ENCODE results near the gene RDH12. TPM values are rescaled to one million over a fixed set of nuclear protein-coding genes. Genes with fewer than 3 reads are reported as not detected.

The RDH12 gene
- total and polyA plus RNA-seq, 5 donors = not detected

DNA sequence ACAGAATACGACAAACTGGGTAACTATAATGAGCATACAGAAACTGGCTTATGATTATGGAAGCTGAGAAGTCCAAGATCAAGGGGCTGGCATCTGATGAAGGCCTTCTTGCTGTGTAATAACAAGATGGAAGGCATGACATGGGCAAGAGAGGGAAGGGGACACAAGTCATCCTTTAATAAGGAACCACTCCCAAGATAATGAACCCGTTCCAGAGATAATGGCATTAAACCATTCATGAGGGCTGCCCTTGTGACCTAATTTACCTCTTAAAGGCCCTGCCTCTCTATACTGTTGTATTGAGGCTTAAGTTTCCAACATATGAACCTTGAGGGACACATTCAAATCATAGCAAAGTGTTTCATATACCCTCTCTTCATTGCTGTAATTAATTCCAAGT lies 22.7 kb upstream of the RDH12 start:
- no peak overlapping the region for H3K4me3 ChIP-seq (ENCODE audit: low read length)
- intact Hi-C loops (cut with DNase I) = no loop called here

DNA sequence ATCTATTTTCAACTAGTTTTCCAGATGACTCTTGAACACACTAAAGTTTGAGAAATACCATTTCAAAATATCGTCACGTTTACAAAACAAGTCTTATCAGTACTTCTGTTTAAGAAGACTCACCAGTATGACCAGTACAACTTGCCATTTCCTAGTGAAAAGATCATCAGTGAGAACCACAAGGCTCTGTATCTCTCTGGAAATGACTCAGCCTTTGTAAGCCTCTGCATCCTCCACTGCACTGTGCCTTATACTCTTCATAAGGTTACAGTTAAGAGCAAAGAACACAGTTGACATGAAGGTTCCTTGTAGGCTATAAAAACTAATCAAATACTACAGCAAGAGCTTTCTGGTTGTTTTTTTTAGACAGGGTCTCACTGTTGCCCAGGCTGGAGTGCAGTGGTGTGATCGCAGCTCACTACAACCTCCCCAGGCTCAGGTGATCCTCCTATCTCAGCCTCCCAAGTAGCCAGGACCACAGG lies 21.5 kb upstream of the RDH12 start:
- Histone ChIP-seq H3K9me3 (ENCODE audit: control insufficient read depth, low read length) (no peaks in the 10 kb centered on the region), H3K27ac (ENCODE audit: low read length) (no peak overlapping the region), H3K4me1 (ENCODE audit: control insufficient read depth, insufficient read depth, low read length) (no peaks in the 10 kb centered on the region), H3K27me3 (ENCODE audit: control insufficient read depth, insufficient read depth) (no peaks in the 10 kb centered on the region), H3K4me3 (ENCODE audit: low read length) (no peak overlapping the region)
- 86% methylated on average over 3 of the region's 3 CpGs for WGBS
- peak in 1 of 2 donors; percentile 51 for ATAC-seq
- intact Hi-C loops (cut with DNase I) = no loop called here
- DNase-seq = no peak

More for the DNA sequence above, 22.7 kb upstream of the RDH12 start:
- DNase-seq = no peak
- 72% methylated on average over 2 of the region's 2 CpGs for whole genome bisulfite sequencing
- no peaks in the 10 kb centered on the region for H3K4me1 ChIP-seq (ENCODE audit: control insufficient read depth, insufficient read depth, low read length)
- H3K27me3 ChIP-seq (ENCODE audit: control insufficient read depth, insufficient read depth) = no peaks in the 10 kb centered on the region
- no peaks in the 10 kb centered on the region for H3K9me3 ChIP-seq (ENCODE audit: control insufficient read depth, low read length)
- no peak for ATAC-seq
- no peak overlapping the region for H3K27ac ChIP-seq (ENCODE audit: low read length)

DNA sequence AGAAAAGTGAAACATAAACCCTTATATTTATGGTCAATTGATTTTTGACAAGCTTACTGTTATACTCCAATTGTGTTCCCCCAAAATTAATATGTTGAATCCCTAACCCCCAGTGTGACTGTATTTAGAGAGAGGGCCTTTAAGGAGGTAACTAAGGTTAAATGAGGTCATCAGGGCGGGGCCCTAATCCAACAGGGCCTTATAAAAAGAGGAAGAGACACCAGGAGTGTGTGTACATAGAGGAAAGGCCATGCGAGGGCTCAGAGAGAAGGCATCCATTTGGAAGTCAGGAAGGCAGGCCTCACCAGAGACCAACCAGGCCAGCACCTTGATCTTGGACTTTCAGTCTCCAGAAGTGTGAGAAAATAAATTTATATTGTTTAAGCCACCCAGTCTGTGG lies 20.7 kb upstream of the RDH12 start:
- H3K27me3 ChIP-seq (ENCODE audit: control insufficient read depth, insufficient read depth) = no peaks in the 10 kb centered on the region
- H3K4me3 ChIP-seq (ENCODE audit: low read length) = no peak overlapping the region
- intact Hi-C loops (cut with DNase I) = no loop called here
- no peaks in the 10 kb centered on the region for H3K4me1 ChIP-seq (ENCODE audit: control insufficient read depth, insufficient read depth, low read length)
- WGBS = 76% methylated on average over 2 of the region's 2 CpGs
- no peak overlapping the region for H3K27ac ChIP-seq (ENCODE audit: low read length)
- H3K9me3 ChIP-seq (ENCODE audit: control insufficient read depth, low read length) = no peaks in the 10 kb centered on the region
- ATAC-seq (peak in 1 of 2 donors; percentile 40), DNase-seq (no peak)

DNA sequence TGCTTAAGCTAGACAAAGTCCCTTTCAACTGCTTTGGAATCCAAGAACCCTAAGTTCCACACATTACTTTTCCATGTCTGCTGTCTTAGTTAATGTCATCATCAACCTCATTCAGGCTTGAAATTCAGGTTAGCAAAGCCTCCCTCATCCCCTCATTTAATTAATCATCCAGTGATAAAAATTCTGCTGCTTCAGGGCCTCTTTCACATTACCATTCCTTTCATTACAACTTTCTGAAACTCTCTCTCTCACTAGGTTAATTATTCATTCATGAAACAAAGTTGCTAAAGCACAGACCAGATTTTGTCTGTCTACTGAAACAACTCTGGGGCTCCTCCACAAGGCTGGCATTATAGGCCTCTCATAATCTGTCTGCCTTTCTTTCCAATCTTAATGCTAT lies 17.8 kb upstream of the RDH12 start:
- Histone ChIP-seq H3K4me1 (ENCODE audit: control insufficient read depth, insufficient read depth, low read length) (no peaks in the 10 kb centered on the region), H3K4me3 (ENCODE audit: low read length) (no peak overlapping the region), H3K9me3 (ENCODE audit: control insufficient read depth, low read length) (no peaks in the 10 kb centered on the region), H3K27me3 (ENCODE audit: control insufficient read depth, insufficient read depth) (no peaks in the 10 kb centered on the region), H3K27ac (ENCODE audit: low read length) (no peak overlapping the region)
- DNase-seq = no peak
- no peak for ATAC-seq
- intact Hi-C loops (cut with DNase I) = no loop called here

DNA sequence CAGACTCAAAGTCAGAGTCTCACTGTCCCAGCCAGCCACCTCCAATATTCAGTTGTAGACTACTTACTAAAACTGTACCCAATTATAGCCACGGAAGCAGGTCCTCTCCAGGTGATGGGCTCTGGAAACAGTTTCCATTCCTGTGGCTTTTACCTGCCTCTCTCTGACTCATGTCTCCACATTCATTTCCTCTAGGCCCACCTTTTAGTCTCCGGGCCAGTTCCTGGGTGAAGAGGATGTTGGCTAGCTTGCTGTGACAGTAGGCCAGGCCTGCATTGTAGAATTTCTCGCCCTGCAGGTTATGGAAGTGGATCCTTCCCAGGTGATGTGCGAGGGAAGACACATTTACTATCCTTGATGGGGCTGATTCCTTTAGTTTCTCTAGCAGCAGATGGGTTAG lies 11.7 kb upstream of the RDH12 start:
- intact Hi-C loops (cut with DNase I) = no loop called here
- no peaks in the 10 kb centered on the region for H3K9me3 ChIP-seq (ENCODE audit: control insufficient read depth, low read length)
- no peaks in the 10 kb centered on the region for H3K27me3 ChIP-seq (ENCODE audit: control insufficient read depth, insufficient read depth)
- 95% methylated on average over 4 of the region's 4 CpGs for WGBS
- H3K27ac ChIP-seq (ENCODE audit: low read length) = no peak overlapping the region
- H3K4me3 ChIP-seq (ENCODE audit: low read length) = no peak overlapping the region
- no peak for ATAC-seq
- H3K4me1 ChIP-seq (ENCODE audit: control insufficient read depth, insufficient read depth, low read length) = peaks cover 2% of the 10 kb centered on the region
- DNase-seq = no peak

DNA sequence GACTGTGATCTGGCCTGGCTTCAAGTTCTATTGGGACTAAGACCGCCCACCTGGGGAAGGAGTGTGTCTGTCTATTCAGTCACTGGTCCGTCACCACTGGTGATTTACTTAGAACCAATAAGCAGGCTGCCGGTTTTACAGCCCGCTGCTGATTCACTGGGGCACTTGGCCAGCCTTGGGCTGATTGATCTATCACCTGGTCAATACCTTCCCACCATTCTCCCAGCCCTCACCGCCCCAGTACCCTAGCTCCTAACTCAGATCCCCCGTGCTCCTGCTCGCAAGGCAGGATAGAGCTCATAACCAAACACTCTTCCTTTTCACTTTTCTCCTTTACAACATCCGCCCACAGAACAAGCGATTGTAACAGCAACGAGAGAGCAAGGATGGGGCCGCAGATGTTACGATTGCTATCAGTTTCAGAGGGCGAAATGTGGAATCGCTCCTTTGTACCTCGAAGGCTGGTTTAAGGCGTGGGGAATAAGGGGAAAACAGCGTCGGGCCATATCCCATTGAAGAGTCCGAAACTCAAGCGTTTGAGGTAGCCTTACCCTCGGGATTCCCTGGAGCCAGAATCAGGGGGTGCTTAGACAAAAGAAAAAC lies 6.8 kb upstream of the RDH12 start:
- H3K9me3 ChIP-seq (ENCODE audit: control insufficient read depth, low read length) = no peaks in the 10 kb centered on the region

DNA sequence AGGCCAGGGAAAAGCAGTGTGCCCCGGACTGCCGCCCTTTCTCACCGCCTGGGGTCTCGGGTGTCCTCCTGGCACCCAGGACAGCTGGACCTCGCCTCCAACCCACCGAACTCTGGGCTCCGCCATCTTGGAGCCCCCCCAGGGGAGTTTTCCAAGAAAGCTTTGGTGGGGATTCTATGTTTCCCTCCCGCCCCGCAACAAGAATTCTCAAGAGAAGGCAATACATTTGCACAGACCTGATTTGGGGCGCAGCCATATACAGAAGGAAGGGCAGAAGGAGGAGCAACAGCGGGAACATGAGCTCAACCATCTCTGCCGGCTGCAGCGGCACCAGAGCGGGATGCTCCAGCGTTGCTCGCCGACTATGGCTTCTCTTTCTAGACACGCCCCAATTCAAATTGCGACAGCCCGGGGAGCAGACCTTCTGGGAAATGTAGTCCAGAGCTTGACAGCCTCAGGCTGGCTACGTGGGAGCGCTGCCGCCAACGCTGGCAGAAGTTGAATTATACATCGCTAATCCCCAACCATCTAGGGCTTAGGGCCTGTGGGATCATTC lies 6.2 kb upstream of the RDH12 start, which contains the start of gene RDH11:
Gene RDH11 (minus strand): TSS at position 371 of the 556 bp plus-strand sequence. CDS start 61 bp downstream, at position 310.
- Histone ChIP-seq H3K27me3 (ENCODE audit: control insufficient read depth, insufficient read depth) (no peaks in the 10 kb centered on the region), H3K9me3 (ENCODE audit: control insufficient read depth, low read length) (no peaks in the 10 kb centered on the region), H3K27ac (ENCODE audit: low read length) (peak within 1 kb of the TSS; percentile 87), H3K4me3 (ENCODE audit: low read length) (peak within 1 kb of the TSS; percentile 100), H3K4me1 (ENCODE audit: control insufficient read depth, insufficient read depth, low read length) (peaks cover 2% of the 10 kb centered on the region)
- intact Hi-C loops (cut with DNase I) = no loop called here
- ATAC-seq (peak; percentile 99), DNase-seq (peak; percentile 87 to 92 (median 92))
- WGBS = under 1% methylated on average over 25 of the region's 25 CpGs

More for the DNA sequence above, 6.8 kb upstream of the RDH12 start:
- H3K27me3 ChIP-seq (ENCODE audit: control insufficient read depth, insufficient read depth) = no peaks in the 10 kb centered on the region
- 1% methylated on average over 21 of the region's 21 CpGs for WGBS
- intact Hi-C loops (cut with DNase I) = no loop called here
- peak; percentile 59 to 79 for ATAC-seq
- peak; percentile 51 to 67 (median 54) for DNase-seq
- peaks cover 2% of the 10 kb centered on the region for H3K4me1 ChIP-seq (ENCODE audit: control insufficient read depth, insufficient read depth, low read length)
- H3K27ac ChIP-seq (ENCODE audit: low read length) = peak overlapping the region; percentile 87
- H3K4me3 ChIP-seq (ENCODE audit: low read length) = peak overlapping the region; percentile 100

DNA sequence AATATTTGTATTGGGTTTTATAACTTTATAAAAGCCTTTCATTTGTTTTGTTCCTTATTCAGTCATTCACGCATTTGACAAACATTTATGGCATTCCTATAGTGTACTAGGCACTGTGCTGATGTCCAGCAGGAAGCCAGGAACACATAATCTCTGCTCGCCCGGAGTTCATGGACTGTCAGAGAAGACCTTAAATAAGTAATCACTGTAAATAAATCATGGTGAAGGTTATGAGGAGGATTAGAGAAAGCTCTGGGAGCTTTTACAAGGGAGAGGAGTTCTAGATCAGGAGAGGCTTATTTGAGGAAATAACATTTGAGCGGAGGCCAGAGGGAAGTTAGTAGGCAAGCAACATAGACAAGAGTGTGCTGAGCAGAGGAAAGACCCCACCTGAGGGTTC lies 4.7 kb upstream of the RDH12 start:
- no peak for DNase-seq
- Histone ChIP-seq H3K4me1 (ENCODE audit: control insufficient read depth, insufficient read depth, low read length) (peaks cover 2% of the 10 kb centered on the region), H3K9me3 (ENCODE audit: control insufficient read depth, low read length) (no peaks in the 10 kb centered on the region), H3K27ac (ENCODE audit: low read length) (no peak overlapping the region), H3K4me3 (ENCODE audit: low read length) (no peak overlapping the region), H3K27me3 (ENCODE audit: control insufficient read depth, insufficient read depth) (no peaks in the 10 kb centered on the region)
- WGBS = 86% methylated on average over 4 of the region's 4 CpGs
- intact Hi-C loops (cut with DNase I) = no loop called here
- ATAC-seq = no peak

DNA sequence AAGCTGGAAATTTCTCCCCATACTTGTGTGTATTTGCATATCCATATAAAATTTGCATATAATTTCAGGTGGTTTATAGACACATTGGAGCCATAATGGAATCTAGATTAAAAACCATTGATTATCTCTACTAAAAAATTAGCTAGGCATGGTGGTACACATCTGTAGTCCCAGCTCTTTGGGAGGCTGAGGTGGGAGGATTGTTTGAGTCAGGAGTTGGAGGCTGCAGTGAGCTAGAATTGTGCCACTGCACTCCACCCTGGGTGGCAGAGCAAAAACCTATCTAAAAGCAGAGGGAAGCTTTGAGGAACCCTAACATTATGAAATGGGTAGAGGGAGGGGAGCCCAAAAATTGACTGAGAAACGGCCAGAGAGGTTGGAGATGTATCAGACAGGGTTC lies 3.5 kb upstream of the RDH12 start:
- DNase-seq (no peak), ATAC-seq (no peak)
- H3K27me3 ChIP-seq (ENCODE audit: control insufficient read depth, insufficient read depth) = no peaks in the 10 kb centered on the region
- H3K4me1 ChIP-seq (ENCODE audit: control insufficient read depth, insufficient read depth, low read length) = peaks cover 2% of the 10 kb centered on the region
- intact Hi-C loops (cut with DNase I) = no loop called here
- WGBS = 56% methylated on average over 1 of the region's 1 CpG
- no peak overlapping the region for H3K27ac ChIP-seq (ENCODE audit: low read length)
- no peak overlapping the region for H3K4me3 ChIP-seq (ENCODE audit: low read length)
- no peaks in the 10 kb centered on the region for H3K9me3 ChIP-seq (ENCODE audit: control insufficient read depth, low read length)

DNA sequence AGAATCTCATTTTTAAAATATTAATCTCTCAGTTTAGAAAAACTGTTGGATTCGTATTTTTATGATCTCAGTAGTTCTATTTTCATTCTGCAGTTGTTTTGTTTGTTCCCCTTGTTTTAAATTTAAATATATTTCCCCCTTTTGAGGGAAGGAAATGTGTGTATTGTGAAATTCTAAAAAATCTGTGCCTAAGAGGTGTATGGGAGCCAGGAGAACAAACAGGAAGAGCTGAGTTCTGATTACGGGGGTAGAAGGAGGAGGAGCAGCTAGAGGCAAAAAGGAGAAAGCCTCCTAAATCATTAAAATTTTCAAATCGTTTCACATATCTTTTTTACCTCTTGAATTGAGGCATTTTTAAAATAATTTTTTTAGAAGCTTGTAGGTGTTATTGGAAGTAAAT lies 2.3 kb downstream of the RDH12 start:
- Histone ChIP-seq H3K9me3 (ENCODE audit: control insufficient read depth, low read length) (no peaks in the 10 kb centered on the region), H3K27me3 (ENCODE audit: control insufficient read depth, insufficient read depth) (no peaks in the 10 kb centered on the region), H3K27ac (ENCODE audit: low read length) (no peak overlapping the region), H3K4me1 (ENCODE audit: control insufficient read depth, insufficient read depth, low read length) (no peaks in the 10 kb centered on the region), H3K4me3 (ENCODE audit: low read length) (no peak overlapping the region)
- 41% methylated on average over 3 of the region's 3 CpGs for WGBS
- no peak for ATAC-seq
- no peak for DNase-seq
- intact Hi-C loops (cut with DNase I) = loop anchor here (2.0 to 10.0 kb wide), 4 partner anchors 85 to 269 kb away; partner anchors contain the start of gene ARG2 (in 2 of the 4)

DNA sequence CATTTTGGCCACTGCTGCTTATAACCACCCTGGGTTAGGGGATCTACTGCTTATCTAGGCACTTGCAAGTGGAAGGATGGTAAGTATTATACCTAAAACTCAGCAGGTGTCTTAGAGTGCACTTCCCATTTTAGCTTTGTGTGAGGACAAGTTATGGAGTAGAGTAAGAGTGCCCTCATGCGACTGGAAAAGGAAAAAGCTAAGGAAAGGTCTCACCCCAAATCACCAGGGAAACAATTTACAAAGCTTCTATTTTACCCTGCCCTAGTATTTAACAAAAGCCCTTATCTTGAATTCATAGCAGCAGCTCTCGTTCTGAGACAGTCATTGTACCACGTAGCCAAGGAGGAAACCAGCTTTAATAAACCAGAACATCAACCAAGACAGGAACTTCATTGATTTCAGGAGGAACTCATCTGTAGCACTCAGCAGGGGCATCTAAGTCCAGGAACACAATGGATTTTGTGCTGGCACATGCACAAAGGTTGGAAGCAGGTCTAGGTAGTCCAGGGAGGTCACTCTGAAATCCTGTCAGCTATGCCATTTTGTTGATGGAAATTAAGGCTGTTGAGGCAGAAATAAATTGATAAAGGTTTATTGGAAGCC lies 2.9 kb downstream of the RDH12 start:
- peak; percentile 76 to 86 for ATAC-seq
- Histone ChIP-seq H3K4me1 (ENCODE audit: control insufficient read depth, insufficient read depth, low read length) (no peaks in the 10 kb centered on the region), H3K4me3 (ENCODE audit: low read length) (no peak overlapping the region), H3K27me3 (ENCODE audit: control insufficient read depth, insufficient read depth) (no peaks in the 10 kb centered on the region), H3K9me3 (ENCODE audit: control insufficient read depth, low read length) (no peaks in the 10 kb centered on the region), H3K27ac (ENCODE audit: low read length) (no peak overlapping the region)
- intact Hi-C loops (cut with DNase I) = loop anchor here (2.0 to 10.0 kb wide), 4 partner anchors 86 to 270 kb away; partner anchors contain the start of gene ARG2 (in 2 of the 4)
- no peak for DNase-seq
- under 1% methylated on average over 3 of the region's 3 CpGs for WGBS

All from right cardiac atrium (tissue), 5 donors.